NCI-H146 (cell line): Measurements from ENCODE around the gene PRSS16.

Source experiments
- DNase-seq: peaks from one replicate; lab custom pipeline; 2025; lab: John Stamatoyannopoulos, UW

Gene PRSS16

GRCh38 chr6:27287751-27288135, 40.2 kb downstream of the PRSS16 start:
- no peak for DNase-seq

- DNase-seq = no peak
Observed at GRCh38 chr6:27288136-27289044, 40.9 kb downstream of the PRSS16 start.

- peak; percentile 37 for DNase-seq
Observed at GRCh38 chr6:27290065-27290849, 42.8 kb downstream of the PRSS16 start.

GRCh38 chr6:27290850-27291208, 43.3 kb downstream of the PRSS16 start:
- DNase-seq = no peak

GRCh38 chr6:27293436-27294098, 46.1 kb downstream of the PRSS16 start:
- peak; percentile 55 for DNase-seq

GRCh38 chr6:27294409-27294808, 46.9 kb downstream of the PRSS16 start:
- no peak for DNase-seq

GRCh38 chr6:27295301-27296079, 48.0 kb downstream of the PRSS16 start:
- peak; percentile 57 for DNase-seq

GRCh38 chr6:27296106-27296783, 48.7 kb downstream of the PRSS16 start:
- no peak for DNase-seq

GRCh38 chr6:27297484-27297856, 50.0 kb downstream of the PRSS16 start:
- DNase-seq = no peak

- DNase-seq = peak; percentile 46
Observed at GRCh38 chr6:27297857-27298730, 50.6 kb downstream of the PRSS16 start.

- peak; percentile 14 for DNase-seq
Observed at GRCh38 chr6:27303613-27304272, 56.2 kb downstream of the PRSS16 start.
